Dedifferentiated amniotic fluid mesenchymal stem cell (primary cell): ENCODE data around the gene UACA.
"Not testable (repeated sequence)": the region's sequence is repeated elsewhere in the genome, so short reads cannot be mapped to it uniquely, and the experiment has no call there.

Source experiments
- DNase-seq: peaks from one replicate; pipeline ENCODE4 v3.0.0-alpha.2; 2016; ENCODE audit errors: extremely low spot score

Gene UACA

DNA sequence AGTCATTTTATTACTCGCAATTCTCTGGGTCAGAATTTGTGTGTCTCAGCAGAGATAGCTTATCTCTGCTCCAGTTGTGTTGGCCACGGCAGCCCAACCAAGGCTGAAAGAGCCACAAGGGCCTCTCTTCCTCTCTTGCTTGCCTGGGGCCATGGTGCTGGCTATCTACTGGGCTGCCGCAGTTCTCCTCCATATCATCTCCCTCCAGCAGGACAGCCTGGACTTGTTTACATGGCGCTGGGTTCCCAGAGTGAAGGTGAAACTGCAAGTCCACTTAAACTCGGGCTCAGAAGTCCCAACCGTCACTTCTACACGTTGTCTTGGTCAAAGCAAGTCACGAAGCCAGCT is 134.8 kb downstream of the UACA start:
- DNase-seq, result no peak

DNA sequence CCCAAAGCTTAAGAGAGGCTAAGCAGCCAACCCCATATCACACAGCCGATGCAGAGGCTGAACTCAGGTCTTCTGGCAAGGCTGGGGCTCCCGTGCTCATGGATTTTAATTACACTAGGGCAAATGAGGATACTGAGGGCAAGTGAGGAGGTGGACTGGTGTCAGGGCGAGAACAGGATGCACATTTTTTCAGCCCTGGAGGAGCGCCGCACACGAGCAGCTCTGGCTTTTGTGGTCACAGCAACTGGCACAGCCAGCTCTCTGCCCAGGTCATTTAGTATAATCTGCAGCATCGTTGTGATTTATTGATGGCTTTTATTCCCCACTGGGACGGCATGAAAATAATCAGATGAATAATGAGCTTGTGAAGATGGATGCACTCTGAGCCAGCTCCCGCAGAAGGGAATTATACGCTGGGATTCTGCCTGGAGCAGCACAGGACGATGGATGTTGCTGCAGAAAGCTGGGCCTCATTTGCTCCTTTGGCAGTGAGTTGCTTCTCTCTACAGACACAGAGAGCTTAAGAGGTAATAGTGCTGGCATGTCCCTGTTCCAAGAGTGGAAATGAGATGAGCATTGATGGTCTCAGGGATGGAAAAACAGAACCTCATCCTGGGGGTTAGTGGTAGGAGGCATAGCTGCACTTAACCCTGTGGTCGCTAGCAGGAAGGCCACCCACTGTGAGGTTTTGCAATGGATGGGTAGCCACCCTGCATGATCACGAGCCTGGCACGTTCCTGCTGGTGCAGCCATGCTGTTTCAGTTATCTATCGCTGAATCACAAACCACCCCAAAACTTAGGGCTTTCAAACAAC is 135.4 kb downstream of the UACA start:
- no peak for DNase-seq

DNA sequence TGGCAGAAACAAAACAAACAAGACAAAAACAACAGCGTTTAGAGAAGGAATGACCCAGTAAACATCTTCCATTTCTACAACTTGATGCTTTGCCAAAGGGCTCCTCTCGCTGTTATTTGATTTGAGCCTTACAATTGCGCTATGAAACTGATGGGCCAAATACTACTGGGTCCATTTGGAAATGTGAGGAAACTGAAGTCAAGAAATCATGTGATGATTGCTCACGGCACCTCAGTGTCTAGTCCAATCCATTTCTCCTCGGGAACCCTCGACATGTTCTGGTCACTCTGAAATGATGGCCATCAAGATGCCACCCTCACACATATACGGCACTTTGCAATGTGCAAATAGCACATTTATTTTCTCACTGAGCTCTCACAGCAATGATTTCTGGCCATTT is 136.0 kb downstream of the UACA start:
- DNase-seq, result no peak

DNA sequence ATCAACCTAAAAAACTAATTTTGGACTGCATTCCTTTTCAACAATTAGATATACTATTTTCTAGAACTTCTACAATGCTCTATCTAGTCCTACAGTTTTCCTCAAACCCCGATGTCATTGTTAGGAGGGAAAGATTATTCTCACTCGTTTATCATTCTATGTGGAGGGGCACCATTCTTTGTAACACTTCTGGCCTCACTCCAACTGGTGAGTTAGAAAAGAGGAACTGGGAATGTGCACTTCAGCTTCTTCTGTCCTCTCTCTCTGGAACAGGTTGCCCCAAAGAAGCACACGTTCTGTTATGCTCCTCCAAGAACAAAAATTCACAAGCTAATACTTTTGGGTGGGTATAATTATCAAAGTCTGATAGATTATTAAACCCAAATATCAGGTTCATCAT is 137.9 kb downstream of the UACA start:
- no peak for DNase-seq

GRCh38 chr15:70625011-70625410 is 138.3 kb downstream of the UACA start:
- no peak for DNase-seq

DNA sequence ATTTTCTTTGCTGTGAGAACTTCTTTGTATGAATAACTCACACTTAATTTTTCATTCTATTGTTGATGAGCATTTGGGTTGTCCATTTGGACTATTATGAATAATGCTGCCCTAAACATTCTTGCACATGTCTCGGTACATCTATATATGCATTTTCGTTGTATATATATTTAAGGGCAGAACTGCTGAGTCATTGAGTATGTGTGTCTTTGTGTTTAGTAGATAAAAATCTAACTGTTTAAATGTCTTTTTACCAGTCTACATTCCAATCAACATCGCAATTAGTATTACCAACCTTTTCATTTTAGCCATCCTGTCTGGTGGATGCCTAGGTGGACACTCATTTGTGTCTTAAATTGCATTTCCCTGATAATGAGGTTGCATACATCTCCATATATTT is 144.4 kb downstream of the UACA start:
- DNase-seq, result no peak

DNA sequence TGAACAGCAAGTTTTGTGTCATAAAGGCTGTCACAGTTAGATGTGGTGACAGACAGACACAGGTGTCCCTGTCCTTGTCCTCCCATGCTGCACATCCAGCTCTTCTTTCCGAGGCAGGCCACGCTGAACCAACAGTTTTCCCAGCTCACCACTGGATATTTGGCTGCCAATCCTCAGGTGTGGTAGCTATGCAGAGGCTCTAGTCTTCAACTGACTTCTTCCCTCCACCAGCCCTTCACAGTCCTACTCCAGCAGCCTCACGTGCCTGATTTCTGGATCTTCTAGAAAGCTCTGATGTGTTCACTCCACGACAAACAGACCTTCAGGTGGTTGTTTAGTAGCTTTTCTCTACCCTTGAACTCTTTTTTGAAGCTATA is 145.5 kb downstream of the UACA start:
- no peak for DNase-seq

DNA sequence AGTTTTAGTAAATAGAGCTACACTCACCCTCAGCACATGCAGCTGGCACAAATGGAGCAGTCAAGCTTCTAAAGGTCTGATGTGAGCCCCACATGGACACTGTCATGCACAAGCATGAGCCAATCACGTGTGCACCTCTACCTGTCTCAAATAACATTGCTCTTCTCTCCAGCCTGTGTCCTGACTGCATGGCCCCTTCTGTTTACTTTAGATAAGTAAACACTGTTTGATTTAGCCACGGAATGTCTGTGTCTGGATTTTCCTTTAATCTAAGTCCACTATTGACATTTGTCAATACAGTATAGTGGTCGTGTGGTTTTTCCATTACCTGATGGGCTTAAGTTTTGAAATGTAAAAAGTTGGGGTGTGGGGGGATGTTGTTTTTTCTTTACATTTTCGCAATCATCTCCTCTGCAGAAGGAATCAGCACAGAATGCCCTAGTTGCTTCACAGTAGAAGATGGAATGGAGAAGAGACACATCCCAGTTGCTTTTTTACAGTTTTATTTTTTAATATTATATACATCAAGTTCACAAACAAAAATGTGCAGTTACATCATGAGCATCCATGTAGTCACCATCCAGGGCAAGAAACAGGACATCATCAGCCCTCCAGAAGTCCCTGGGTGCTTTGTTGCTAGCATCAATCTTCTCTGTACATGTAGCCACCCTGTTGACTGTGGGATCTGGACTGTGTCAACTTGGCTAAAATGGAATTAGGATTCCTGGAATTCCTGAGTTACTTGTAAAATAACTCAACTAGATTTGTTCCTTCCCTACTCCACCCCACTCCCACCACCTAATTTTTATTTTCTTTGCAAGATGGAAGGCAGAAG is 146.1 kb downstream of the UACA start:
- DNase-seq, result no peak

DNA sequence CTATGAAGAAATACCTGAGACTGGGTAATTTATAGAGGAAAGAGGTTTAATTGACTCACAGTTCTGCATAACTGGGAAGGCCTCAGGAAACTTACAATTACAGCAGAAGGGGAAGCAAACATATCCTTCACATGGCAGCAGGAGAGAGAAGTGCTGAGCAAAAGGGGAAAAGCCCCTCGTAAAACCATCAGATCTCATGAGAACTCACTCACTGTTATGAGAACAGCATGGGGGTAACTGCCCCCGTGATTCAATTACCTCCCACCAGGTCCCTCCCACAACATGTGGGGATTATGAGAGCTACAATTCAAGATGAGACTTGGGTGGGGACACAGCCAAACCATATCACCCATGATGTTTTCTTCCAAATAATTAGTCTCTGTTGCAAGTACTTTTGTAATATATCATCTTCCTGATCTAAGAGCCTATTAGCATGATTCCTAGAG is 147.0 kb downstream of the UACA start:
- DNase-seq, result not testable (repeated sequence)

GRCh38 chr15:70615435-70616310 is 147.7 kb downstream of the UACA start:
- no peak for DNase-seq

DNA sequence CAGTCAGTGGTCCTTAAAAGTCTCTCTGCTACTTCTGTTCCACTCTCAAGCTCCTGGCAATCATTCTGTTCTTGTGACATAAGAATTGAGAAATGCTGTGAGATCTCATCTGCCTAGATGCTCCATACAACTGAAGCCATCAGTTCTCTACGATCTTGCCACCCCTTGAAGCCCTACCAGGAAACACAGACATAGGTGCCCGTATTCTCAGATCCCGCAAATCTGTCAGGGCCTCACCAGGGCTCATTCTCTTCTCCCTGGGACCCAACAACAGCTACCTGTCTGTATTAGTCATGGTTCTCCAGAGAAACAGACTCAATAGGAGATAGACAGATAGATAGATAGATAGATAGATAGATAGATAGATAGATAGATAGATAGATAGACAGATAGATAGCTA is 149.1 kb downstream of the UACA start:
- no peak for DNase-seq

GRCh38 chr15:70613271-70613670 is 150.1 kb downstream of the UACA start:
- no peak for DNase-seq

- DNase-seq, result no peak
Observed at GRCh38 chr15:70611286-70611685, 152.1 kb downstream of the UACA start.

GRCh38 chr15:70610541-70610940 is 152.8 kb downstream of the UACA start:
- no peak for DNase-seq

- no peak for DNase-seq
Observed at GRCh38 chr15:70609889-70610288, 153.5 kb downstream of the UACA start.

DNA sequence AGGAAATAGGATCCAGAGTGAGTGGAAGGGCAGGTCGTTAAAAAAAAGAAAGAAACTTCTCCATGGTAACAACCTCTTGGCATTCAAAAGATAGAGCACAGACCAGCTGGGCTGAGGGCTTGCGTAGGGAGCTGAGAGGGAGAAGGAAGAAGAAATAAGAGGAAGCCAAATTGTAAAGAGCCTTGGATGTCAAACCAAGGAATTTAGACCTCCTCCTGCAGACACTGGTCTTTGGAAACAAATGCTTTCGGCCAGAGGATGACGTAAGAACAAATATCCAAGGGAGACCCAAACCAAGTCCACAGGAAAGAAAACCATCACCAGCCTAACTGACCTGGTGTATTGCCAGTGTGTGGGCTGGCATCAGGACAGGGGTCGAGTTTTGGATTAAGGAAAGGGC is 155.2 kb downstream of the UACA start:
- DNase-seq, result no peak

DNA sequence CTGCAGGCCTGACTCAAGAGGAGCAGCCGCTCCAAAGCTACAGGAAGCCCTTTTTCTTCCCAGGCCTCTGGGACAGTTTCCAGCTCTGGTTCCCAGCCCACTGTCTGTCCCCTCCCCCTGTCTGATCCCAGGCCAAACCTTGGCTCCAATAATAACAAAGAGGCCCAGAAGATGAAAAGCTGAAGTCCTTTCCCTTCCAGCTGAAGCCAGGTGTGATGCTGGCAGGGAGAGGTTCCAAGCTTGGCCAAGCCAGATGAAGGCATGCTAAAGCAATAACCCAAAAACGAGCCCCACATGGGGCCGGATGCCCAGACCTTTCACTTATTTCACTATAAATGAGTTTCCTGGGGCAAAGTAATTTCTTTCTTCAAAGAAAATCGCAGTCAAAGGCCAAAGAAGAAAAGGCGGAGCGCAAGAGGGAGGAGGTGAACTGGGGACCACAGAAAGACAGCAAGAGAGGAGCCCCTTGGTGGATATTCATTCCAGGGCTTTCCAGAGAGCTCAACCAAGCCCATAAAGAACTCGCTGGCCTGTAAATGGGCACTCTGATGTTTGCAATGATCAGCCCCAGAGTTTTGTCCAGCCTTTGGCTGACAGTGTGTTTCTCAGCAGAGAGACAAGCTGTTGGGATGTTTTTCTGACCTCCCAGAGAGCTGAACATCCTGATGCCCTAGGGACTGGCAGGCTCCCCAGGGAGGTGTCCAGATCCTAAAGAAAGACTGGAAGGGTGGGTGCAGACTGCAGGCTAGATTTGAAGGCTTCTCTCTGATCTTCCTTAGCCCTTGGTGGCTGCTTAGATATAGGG is 157.6 kb downstream of the UACA start:
- peak; percentile 30 for DNase-seq

DNA sequence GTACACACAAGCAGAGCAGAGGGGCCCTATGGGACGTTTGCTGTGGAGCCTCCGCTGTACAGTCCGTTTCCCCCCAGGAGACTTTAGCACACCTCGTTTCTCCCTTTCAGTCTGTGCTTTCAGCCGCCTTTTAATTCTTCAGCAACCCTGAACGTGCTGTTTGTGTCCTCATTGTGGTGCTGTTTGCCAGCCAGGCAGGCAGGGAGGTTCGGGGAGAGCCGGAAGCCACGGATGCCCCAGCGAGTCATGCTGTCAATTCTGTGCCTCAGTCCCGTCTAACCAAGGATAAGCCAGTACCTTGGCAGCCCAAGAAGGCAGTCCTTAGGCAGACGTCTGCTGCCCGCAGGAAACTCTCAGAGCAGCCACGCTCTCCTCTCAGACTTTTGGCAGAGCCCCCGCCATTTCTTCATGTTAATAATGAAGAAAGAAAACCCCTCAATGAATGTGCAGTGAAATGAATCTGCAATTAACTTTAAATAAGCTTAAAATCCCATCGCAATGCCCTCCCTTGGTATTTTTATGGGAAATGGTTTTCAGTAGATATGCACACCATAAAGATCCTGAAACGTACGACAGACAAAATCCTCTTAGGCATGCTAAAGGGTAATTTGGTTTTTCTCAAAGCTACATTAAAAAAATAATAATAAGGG is 158.6 kb downstream of the UACA start:
- DNase-seq, result no peak
